ENCODE data around the gene SUMO1.

SUMO1 gene

GRCh38 chr2:202157211-202157990, 81.0 kb downstream of the SUMO1 start:
- DNase-seq, result no peak

Data from anterior cingulate cortex (tissue), 58 donors.